BE2C (cell line): ENCODE results near the gene PRKD1.

Source experiments
- DNase-seq: peaks from one replicate; pipeline ENCODE4 v3.0.0-alpha.2; 2020
- H3K27me3 ChIP-seq: fragments of 250-450 bp; sonication (Bioruptor Pico); 2 replicates; pipeline ENCODE4 v1.5.1; 2020; ENCODE audit warnings: mild to moderate bottlenecking
- H3K36me3 ChIP-seq: fragments of 250-450 bp; sonication (Bioruptor Pico); 2 replicates; pipeline ENCODE4 v1.5.1; 2020; ENCODE audit warnings: mild to moderate bottlenecking
- H3K4me1 ChIP-seq: fragments of 250-450 bp; sonication (Bioruptor Pico); 2 replicates; pipeline ENCODE4 v1.5.1; 2020
- H3K4me3 ChIP-seq: 2 replicates; pipeline ENCODE4 v1.5.1; 2011; ENCODE audit warnings: low read depth, low read length
- H3K9me3 ChIP-seq: fragments of 250-450 bp; sonication (Bioruptor Pico); 2 replicates; pipeline ENCODE4 v1.5.1; 2020
- TF ChIP-seq, protein P1 (sequence below): IDR thresholded peaks from 2 replicates; pipeline ENCODE4 v1.5.1; 2012; ENCODE audit warnings: mild to moderate bottlenecking, low read depth, low read length

Gene PRKD1

DNA sequence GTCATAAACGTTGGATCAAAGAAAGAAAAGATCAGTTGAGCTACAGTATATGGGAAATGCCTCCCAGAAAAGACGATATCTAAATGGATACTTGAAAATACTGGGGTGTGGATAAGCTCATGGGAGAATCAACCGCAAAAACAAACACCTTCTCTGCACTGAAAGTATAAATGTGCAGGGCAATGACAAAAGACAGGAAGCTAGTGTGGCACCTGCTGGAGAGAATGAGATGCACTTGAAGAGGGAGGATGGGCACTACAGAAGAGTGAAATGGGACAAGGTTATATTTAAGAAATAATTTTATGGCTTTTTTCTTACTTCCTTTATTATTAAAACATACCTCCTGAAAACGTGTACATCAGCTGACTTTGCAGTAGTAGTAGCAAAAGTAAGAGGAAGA is 153.7 kb downstream of the PRKD1 start:
- no peaks in the 10 kb centered on the region for H3K9me3 ChIP-seq
- TF ChIP-seq, protein P1, sequence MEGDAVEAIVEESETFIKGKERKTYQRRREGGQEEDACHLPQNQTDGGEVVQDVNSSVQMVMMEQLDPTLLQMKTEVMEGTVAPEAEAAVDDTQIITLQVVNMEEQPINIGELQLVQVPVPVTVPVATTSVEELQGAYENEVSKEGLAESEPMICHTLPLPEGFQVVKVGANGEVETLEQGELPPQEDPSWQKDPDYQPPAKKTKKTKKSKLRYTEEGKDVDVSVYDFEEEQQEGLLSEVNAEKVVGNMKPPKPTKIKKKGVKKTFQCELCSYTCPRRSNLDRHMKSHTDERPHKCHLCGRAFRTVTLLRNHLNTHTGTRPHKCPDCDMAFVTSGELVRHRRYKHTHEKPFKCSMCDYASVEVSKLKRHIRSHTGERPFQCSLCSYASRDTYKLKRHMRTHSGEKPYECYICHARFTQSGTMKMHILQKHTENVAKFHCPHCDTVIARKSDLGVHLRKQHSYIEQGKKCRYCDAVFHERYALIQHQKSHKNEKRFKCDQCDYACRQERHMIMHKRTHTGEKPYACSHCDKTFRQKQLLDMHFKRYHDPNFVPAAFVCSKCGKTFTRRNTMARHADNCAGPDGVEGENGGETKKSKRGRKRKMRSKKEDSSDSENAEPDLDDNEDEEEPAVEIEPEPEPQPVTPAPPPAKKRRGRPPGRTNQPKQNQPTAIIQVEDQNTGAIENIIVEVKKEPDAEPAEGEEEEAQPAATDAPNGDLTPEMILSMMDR = no peak
- no peaks in the 10 kb centered on the region for H3K36me3 ChIP-seq
- H3K4me3 ChIP-seq = no peak overlapping the region
- H3K27me3 ChIP-seq = no peaks in the 10 kb centered on the region
- no peak for DNase-seq
- no peaks in the 10 kb centered on the region for H3K4me1 ChIP-seq

DNA sequence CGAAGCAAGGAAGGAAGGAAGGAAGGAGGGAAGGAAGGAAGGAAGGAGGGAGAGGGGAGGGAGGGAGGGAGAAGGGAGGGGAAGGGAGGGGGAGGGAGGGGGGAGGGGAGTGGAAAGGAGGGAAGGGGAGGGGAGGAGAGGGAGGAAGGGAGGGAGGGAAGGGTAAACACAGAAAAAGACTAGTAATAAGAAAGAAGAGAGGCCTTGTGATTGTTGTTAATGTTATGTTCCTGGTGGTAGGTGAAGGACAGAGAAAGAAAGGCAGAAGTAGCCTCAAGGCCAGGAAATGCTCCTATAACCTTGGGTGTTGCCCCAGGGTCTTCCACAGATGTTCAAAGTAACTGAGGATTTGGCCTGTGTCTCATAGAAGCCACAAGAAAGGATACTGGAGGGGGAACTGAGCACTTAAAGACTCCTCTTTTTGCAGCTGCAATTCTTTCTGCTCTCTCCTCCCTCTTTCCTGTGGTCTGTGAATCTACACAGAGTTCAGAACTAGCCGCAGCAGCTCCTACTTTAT is 164.2 kb downstream of the PRKD1 start:
- Histone ChIP-seq H3K36me3 (no peaks in the 10 kb centered on the region), H3K4me1 (no peaks in the 10 kb centered on the region), H3K27me3 (no peaks in the 10 kb centered on the region), H3K4me3 (no peak overlapping the region), H3K9me3 (no peaks in the 10 kb centered on the region; the same call in 1 of the 2 replicates)
- no peak for DNase-seq
- TF ChIP-seq, protein P1 = no peak

DNA sequence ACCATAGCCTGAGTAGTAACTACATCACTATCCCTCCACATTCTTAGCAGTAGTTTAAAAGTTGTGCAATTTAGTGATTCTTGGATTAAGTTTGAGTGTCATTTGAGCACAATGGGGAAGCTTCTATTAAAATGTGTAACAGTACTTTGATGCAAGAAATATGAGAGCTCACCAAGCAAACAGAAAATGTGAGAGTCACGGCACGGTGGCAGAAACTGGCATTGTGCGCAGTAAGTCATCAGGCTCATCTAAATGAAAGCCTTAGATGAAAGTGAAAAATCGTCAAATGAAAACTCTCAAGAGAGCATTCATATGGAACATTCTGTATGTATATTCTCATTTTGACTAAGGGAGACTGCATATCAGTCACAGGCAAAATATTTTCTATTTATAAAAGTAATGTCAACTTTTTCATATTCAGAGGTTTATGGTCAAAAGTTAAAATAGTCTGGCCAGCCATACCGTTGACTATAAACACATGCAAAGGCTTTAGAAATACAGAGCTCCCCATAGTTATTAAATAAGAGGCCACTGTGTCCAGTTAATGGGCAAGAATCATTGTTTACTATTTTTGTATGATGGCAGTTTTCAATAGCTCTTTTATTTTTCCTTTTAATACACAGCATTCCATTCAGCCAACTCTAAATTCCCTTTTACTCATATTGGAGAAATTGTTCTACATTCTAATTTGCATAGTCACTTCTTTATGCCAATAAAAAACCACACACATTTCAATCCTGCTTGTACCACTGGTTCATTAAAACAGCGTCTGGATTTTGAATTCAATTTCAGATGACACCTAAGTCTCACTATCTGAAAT is 167.9 kb downstream of the PRKD1 start:
- no peak for DNase-seq
- H3K9me3 ChIP-seq = no peaks in the 10 kb centered on the region; the same call in 1 of the 2 replicates
- no peaks in the 10 kb centered on the region for H3K4me1 ChIP-seq
- H3K4me3 ChIP-seq = no peak overlapping the region
- H3K27me3 ChIP-seq = no peaks in the 10 kb centered on the region
- H3K36me3 ChIP-seq = no peaks in the 10 kb centered on the region
- TF ChIP-seq, protein P1 = no peak

DNA sequence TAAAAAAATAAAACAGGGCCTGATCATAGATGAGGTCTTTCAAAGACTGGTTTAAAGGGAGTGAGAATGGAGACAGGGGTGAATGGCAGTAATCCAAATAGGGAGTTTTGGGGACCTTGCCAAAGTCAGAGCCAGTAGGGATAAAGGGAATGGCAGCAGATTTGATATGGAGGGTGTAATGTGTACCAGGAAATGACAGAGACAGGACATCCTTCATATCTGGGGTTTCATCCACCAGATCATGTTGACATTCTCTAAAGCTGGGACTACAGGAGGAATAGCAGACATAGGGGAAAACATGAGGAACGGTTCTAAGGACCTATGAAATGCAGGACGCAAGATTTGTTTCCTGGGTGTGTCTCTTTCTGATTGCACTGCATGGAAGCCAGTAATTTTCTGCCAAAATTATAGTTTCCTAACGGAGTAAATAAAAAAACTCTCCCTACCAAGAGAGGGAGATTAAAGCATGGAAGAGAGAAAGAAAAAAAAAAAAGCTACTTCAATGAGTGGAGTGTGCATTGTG is 169.9 kb downstream of the PRKD1 start:
- H3K27me3 ChIP-seq = no peaks in the 10 kb centered on the region
- TF ChIP-seq, protein P1 = no peak
- no peak for DNase-seq
- H3K4me1 ChIP-seq = no peaks in the 10 kb centered on the region
- H3K36me3 ChIP-seq = no peaks in the 10 kb centered on the region
- no peak overlapping the region for H3K4me3 ChIP-seq
- no peaks in the 10 kb centered on the region for H3K9me3 ChIP-seq

DNA sequence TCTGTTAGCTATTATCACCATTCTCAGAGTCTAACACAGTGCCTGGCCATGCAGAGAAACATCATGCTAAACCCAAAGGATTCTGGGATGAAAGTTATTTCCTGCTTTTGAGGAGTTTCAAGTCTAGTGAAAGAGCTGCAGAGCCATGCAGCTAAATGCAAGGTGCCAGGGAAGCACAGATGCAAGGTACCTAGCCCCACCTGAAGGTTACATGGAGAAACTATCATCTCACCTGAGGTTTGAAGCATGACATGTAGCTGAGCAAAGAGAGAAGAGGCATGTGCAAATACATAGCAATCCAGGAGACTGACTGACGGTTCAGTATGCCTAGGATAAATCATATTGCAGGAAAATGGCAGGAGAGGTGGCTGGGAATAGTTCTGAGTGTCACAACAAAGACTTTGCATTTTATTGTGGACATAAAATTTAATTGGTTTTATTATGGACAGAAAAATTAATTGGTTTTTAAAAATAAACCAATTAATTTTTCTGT is 170.4 kb downstream of the PRKD1 start:
- TF ChIP-seq, protein P1 = no peak
- no peaks in the 10 kb centered on the region for H3K9me3 ChIP-seq
- no peak for DNase-seq
- H3K4me1 ChIP-seq = no peaks in the 10 kb centered on the region
- no peaks in the 10 kb centered on the region for H3K27me3 ChIP-seq
- H3K36me3 ChIP-seq = no peaks in the 10 kb centered on the region
- H3K4me3 ChIP-seq = no peak overlapping the region

DNA sequence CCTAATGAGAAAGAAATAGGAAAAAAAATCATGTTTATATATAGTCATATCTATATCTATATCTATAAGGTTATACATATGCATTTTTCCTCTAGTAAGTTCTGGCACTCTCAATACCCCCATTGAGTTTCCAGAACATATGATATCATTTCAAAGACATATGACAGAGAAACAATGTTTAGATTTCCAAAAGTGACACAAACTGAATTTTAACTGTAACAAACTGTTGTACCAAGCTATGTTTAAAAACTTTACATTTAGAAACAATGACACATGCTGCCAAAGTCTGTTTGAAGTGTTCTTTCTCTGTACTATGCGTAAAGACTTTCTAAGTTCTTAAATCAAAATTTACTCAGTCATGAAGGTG is 171.6 kb downstream of the PRKD1 start:
- DNase-seq = no peak
- no peaks in the 10 kb centered on the region for H3K36me3 ChIP-seq
- no peaks in the 10 kb centered on the region for H3K9me3 ChIP-seq
- H3K4me1 ChIP-seq = no peaks in the 10 kb centered on the region
- H3K4me3 ChIP-seq = no peak overlapping the region
- TF ChIP-seq, protein P1 = no peak
- no peaks in the 10 kb centered on the region for H3K27me3 ChIP-seq
